ENCODE measurements around the gene MPHOSPH6.

Gene MPHOSPH6, protein sequence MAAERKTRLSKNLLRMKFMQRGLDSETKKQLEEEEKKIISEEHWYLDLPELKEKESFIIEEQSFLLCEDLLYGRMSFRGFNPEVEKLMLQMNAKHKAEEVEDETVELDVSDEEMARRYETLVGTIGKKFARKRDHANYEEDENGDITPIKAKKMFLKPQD

DNA sequence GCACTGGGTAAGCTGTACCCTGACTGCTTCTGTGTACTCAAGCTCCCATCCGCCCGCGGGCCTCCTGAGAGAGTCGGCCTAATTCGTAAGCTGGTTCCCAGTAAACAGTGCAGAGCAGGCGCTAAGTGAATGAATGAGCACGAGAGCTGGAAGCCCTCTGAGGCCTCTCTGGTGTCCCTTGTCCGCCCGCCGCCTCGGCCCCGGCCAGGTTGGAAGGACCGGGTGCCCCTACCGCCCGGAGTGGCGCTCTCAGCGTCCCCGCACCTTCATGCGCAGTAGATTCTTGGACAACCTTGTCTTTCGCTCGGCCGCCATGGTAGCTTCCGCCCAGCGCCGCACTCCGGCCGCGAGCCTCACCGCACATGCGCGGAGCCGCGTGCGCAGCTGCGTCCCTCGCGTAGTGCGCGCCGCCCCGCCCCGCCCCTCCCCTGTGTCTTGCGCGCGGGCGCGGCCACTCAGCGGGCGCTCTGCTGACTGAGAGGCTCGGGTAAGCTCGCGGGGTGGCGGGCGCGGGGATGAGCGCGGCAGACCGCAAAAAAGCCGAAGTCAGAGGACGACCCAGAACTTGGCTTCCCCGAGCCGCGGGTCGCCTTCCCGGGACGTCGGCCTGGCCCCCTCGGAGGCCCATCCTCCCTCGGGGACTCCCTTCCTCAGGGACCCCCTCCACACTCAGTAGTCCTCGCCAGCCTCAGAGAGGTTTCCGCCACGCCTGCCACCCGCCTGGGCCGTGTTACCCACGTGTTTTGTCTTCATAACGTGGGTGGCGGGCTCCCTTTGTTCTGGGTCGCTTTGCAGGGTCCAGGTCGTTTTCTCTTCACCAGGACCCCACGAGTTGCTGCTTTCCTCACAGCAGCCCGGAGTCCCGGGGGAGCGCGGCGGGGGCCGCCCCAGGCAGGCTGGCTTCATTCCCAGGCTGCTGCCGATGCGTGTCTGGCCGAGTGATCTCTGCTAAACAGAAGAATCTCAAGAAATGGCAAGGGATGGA lies at the start of gene MPHOSPH6:
MPHOSPH6 (minus strand) TSS at position 364 of the 985 bp plus-strand sequence; CDS start at position 315, 49 bp downstream.
- in situ Hi-C loops (cut with MboI; ENCODE audit: low sequenced_read_pairs), result no loop called here

- in situ Hi-C loops (cut with MboI; ENCODE audit: low sequenced_read_pairs), result loop anchor here (25.0 kb wide), 1 partner anchor 107 kb away; no protein-coding TSS in a partner anchor
These were observed 49.3 kb upstream of the MPHOSPH6 start for GRCh38 chr16:82219298-82219697.

DNA sequence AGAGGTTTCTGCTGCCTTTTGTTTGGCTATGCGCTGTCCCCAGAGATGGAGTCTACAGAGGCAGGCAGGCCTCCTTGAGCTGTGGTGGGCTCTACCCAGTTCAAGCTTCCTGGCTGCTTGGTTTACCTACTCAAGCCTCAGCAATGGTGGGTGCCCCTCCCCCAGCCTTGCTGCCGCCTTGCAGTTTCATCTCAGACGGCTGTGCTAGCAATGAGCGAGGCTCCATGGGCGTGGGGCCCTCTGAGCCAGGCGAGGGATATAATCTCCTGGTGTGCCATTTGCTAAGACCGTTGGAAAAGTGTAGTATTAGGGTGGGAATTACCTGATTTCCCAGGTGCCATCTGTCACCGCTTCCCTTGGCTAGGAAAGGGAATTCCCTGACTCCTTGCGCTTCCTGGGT lies 39.3 kb upstream of the MPHOSPH6 start:
- in situ Hi-C loops (cut with MboI; ENCODE audit: low sequenced_read_pairs), result loop anchor here (25.0 kb wide), 1 partner anchor 97 kb away; no protein-coding TSS in a partner anchor

DNA sequence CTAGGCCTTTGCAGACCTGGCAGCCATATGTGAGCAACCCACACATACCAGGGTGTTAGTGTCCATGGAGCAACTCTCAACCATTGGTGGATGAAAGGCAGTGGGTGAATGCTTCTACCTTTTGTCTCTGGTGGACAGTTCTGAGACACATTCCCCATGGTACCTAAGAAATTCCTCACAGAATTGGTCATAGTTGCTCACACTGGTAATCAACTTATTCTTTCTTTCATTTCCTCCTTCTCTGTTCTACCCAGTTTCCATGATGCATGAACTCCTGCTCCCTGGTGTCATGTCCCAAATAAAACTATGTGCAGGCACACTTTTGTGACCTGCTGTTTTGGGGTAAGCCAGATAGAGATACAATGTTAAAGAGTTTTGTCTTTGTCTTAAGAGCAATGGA lies 33.2 kb upstream of the MPHOSPH6 start:
- in situ Hi-C loops (cut with MboI; ENCODE audit: low sequenced_read_pairs), result loop anchor here (25.0 kb wide), 1 partner anchor 91 kb away; no protein-coding TSS in a partner anchor

DNA sequence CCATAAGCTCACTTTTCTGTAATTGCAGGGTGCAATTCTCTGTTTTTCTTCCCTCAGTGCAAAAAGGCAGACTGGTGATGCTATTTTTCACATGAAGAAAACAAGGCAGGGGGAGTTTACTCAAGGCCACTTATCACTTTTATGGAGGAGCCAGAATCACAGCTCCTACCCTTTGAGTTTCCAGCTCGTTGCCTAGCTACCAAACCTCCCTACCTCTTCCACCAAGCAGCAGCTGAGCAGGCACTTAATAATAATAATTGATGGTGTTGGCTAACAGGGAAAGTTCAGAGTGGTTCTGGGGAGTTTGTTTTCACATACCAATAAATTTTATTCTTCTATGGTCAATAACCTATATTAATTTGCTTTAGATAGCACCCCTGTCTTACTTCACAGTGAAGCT lies 31.9 kb upstream of the MPHOSPH6 start:
- in situ Hi-C loops (cut with MboI; ENCODE audit: low sequenced_read_pairs), result loop anchor here (25.0 kb wide), 1 partner anchor 90 kb away; no protein-coding TSS in a partner anchor

DNA sequence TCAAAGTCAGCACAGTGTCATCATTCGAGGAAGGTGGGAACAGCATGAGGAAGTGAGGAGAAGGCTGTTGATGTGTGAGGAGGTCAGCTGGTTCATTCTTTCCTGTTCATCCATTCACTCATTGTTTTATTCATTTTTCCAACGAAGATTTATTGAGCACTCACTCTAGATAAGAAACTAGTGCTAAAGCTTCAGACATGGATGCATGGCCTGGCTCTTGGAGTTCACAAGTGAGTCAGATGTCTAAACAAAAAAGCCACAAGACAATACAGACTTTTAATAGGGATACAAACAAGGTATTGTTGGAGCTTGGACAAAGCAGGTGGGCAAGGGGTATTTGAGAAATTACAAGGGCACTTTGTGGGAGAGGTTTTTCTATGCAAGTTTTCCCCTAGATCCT lies 31.3 kb upstream of the MPHOSPH6 start:
- in situ Hi-C loops (cut with MboI; ENCODE audit: low sequenced_read_pairs), result loop anchor here (25.0 kb wide), 1 partner anchor 89 kb away; no protein-coding TSS in a partner anchor

DNA sequence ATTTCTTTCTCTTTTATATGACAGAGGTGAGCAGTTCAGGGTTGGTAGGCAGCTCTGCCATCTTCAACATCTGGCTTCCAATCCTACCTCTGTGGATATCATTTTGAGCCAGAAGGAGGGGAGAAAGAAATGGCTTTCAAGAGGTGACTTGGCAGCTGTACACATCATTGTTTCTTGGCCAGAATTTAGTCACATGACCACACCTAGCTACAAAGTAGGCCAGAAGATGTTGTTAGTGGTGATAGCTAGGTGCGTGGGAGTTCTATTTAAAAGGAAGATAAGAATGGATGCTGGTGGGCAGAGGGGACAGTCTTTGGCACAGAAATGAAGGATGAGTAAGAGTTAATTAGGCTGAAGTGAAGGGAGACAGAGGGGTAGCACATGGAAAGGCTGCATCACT lies 29.2 kb upstream of the MPHOSPH6 start:
- in situ Hi-C loops (cut with MboI; ENCODE audit: low sequenced_read_pairs), result no loop called here

DNA sequence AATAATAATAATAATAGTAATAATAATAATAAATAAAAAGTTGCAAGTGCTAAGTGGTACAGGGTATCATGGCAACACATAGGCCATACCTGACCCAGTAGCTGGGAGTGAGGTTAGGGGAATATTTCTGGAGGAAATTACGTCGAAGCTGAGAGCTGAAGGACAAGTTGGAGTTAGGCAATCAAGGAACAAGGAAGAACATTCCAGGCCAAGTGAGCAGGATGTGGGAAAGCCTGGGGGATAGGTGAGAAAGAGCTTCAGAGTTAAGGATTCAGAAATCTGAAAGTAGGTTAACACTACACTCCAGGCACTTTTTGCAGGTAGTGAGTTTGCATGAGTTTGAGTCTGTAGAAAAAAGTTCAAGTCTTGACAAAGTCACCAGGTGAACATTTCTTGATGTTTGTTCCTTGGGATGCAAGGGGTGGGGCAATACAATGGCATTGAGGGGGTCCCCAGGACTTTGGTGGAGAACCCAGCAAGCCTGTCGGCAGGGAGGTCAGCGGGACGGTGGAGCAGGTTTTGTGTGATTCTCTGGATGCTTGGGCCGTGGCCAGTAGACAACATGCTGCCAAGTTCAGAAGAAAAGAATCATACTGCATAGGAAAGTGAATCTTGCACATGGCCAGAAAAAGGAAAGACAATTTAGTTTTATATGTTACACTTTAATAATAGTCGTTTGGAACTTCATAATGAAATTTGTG lies 27.7 kb upstream of the MPHOSPH6 start:
- in situ Hi-C loops (cut with MboI; ENCODE audit: low sequenced_read_pairs), result no loop called here

GRCh38 chr16:82195917-82196494 lies 26.0 kb upstream of the MPHOSPH6 start:
- in situ Hi-C loops (cut with MboI; ENCODE audit: low sequenced_read_pairs), result no loop called here

GRCh38 chr16:82194086-82194485 lies 24.1 kb upstream of the MPHOSPH6 start:
- in situ Hi-C loops (cut with MboI; ENCODE audit: low sequenced_read_pairs), result no loop called here

- in situ Hi-C loops (cut with MboI; ENCODE audit: low sequenced_read_pairs), result no loop called here
These were observed 22.6 kb upstream of the MPHOSPH6 start for GRCh38 chr16:82192665-82193064.

GRCh38 chr16:82190386-82190785 lies 20.4 kb upstream of the MPHOSPH6 start:
- in situ Hi-C loops (cut with MboI; ENCODE audit: low sequenced_read_pairs), result no loop called here

- in situ Hi-C loops (cut with MboI; ENCODE audit: low sequenced_read_pairs), result no loop called here
These were observed 17.8 kb upstream of the MPHOSPH6 start for GRCh38 chr16:82187829-82188228.

GRCh38 chr16:82185012-82185411 lies 15.0 kb upstream of the MPHOSPH6 start:
- in situ Hi-C loops (cut with MboI; ENCODE audit: low sequenced_read_pairs), result no loop called here

DNA sequence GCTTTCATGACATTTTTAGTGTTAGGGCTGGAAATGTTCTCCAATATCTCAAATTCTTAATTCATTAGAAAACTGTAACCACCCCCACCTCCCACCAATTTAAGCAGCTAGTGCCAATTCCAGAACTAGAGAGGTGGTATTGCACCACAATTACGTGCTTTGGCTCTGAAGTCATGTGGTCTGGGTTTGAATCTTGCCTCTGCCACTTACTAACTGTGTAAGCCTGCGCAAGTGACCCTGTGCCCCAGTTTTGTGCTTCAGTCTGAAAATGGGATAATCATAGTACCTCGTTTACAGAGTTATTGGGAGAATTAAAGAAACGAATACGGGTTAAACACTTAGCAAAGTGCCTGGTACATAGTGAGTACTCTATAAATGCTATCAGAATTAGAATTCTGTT lies 14.2 kb upstream of the MPHOSPH6 start:
- in situ Hi-C loops (cut with MboI; ENCODE audit: low sequenced_read_pairs), result no loop called here

GRCh38 chr16:82183004-82183397 lies 13.0 kb upstream of the MPHOSPH6 start:
- in situ Hi-C loops (cut with MboI; ENCODE audit: low sequenced_read_pairs), result no loop called here

- in situ Hi-C loops (cut with MboI; ENCODE audit: low sequenced_read_pairs), result no loop called here
These were observed 12.4 kb upstream of the MPHOSPH6 start for GRCh38 chr16:82182266-82183003.

- in situ Hi-C loops (cut with MboI; ENCODE audit: low sequenced_read_pairs), result no loop called here
These were observed 11.6 kb upstream of the MPHOSPH6 start for GRCh38 chr16:82181461-82182185.

GRCh38 chr16:82178352-82178751 lies 8.3 kb upstream of the MPHOSPH6 start:
- in situ Hi-C loops (cut with MboI; ENCODE audit: low sequenced_read_pairs), result no loop called here
